Ramos (cell line): ENCODE results near the gene ALDH3B1.

ENCODE experiments used
- in situ Hi-C: fragments of 300-500 bp; cut with MboI; formaldehyde crosslinking; loops from one replicate; pipeline ENCODE4 v1.14.3; 2022; ENCODE audit warnings: low sequenced_read_pairs; ENCODE audit not compliant: unreplicated experiment

Gene ALDH3B1

DNA sequence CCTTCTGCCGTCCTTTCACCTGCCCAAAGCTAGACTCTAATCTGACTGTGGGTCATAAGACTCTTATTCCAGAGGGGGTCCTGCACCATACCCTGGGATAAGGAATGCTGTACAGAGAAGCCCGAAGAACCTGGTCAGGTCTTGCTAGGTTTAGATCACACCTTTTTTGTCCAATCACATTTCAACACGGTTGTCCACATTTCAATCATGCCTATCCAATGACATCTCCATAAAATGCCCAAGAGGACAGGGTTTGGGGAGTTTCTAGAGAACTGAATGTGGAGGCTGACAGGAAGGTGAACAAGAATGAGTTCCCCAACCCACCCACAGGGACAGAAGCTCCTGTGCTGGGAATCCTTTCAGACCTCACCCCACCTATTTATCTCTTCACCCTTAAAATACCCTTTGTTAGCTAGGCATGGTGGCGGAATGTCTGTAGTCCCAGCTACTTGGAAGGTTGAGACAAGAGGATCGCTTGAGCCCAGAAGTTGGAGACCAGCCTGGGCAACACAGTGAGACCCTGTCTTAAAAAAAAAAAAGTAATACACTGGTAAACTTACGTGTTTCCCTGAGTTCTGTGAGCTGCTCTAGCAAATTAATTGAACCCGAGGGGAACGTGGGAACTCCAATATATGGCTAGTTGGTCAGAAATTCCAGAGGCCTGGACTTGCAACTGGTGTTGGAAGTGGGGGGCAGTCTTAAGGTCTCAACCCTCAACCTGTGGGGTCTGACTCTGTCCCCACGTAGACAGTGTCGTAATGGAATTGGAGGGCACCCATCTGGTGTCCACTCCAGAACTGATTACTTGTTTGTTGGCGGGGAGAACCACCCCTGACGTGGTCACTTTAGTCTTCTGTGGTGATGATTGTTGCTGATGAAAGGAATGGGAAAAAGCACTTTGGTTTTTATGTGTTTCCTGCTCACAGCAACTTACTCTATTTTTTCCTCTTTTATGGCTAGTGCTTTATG lies 46.5 kb downstream of the ALDH3B1 start:
- in situ Hi-C loops: no loop called here

DNA sequence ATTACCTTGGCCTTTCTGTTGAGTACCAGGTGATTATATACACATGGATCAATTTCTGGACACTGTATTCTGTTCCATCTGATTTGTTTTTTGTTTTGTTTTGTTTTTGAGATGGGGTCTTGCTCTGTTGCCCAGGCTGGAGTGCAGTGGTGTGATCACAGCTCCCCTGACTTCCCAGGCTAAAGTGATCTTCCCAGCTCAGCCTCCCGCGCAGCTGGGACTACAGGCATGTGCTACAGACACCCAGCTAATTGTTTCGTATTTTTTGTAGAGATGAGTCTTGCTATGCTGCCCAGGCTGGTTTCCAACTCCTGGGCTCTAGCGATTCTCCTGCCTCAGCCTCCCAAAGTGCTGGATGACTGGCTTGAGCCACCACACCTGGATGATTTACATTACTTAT lies 47.7 kb downstream of the ALDH3B1 start:
- in situ Hi-C loops: no loop called here

DNA sequence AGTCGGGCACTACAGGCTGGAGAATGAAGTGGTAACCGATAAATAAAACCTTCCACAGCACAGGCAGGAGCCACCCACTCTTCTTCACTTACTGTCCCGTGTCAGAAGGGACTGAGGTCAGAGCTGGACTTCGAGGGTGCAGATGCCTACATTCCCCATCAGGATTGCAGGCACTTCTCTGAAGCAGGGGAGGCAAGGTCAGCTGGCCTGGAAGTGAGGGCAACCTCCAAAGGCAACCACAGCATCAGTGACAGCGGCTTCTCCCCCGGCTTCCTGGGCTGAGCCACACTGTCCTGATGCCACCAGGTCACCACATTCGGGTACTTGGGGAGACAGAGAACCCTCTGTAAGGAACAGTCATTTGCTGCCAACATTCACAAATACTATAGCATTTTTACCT lies 51.4 kb downstream of the ALDH3B1 start:
- in situ Hi-C loops: no loop called here

DNA sequence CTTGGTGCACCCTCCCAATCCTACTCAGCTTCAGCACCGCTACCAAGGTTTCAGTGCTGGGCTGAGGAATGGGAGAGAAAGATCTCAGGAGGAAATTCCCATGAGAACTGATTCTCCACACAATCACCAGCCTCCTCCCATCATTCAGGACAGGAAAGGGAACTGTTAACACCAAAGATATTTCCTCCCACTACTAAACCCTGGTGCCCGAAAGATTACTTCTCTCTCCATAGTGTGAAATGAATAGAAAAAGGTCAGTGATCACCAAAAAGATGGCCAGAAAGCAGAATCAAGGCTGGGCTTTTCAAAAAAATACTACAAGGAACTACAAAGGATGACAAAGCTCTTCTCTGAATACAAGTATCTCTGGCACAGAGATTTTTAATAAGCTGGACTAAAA lies 54.8 kb downstream of the ALDH3B1 start:
- in situ Hi-C loops: no loop called here

DNA sequence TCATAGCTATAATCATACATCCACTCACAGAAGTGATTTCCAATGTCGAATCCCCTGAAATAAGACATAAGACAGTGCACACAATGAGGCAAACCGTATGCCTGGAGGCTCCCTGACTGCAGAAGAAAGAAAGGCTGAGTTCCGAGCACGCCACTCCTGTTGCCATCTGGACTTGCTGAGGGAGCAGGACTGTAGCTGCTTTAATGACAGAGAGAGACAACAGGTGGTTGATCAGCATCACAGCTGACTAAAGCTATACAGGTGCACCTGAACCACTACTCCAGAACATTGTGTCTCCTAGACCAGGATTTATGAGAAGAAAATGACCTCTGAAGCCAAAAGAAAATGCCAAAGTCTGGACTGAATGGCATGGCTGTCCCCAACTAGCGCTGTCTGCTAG lies 55.7 kb downstream of the ALDH3B1 start:
- in situ Hi-C loops: no loop called here

DNA sequence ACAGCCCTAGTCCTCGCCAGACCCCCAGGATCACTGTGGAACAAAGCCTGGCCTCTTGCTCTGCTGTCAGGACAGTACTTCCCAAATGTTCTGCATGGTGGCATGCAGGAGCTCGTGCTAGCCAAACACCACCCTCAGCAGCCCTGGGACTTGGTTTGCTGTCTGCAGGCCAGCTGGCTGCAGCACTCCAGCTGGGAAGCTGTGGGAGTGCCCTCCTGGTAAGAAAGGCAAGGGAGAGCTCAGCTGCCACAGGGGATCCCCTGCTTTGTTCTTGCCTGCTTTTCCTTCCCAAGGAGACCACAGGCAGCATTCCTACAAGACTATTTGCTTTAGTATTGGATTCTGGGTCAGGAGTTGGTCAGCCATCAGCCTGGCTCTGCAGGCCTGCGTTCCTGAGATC lies 56.6 kb downstream of the ALDH3B1 start:
- in situ Hi-C loops: no loop called here

DNA sequence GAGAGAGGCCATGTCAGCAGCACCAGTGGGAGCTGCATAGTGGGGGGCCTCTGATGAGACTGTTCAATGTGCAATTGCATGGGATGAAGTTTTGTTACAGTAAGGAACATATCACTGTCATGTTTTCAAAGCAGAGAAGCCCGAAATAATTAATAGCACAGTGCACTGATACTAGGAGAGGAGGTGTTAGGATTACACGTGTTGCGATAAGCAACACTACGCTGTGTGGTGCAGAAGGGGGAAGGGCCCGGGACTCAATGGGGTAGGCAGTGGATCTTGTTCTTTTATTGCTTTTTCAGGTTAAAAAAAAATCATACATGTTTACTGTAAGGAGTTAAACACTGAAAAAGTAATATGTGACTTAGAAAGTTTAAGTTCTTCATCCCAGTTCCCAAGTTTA lies 57.9 kb downstream of the ALDH3B1 start:
- in situ Hi-C loops: no loop called here

DNA sequence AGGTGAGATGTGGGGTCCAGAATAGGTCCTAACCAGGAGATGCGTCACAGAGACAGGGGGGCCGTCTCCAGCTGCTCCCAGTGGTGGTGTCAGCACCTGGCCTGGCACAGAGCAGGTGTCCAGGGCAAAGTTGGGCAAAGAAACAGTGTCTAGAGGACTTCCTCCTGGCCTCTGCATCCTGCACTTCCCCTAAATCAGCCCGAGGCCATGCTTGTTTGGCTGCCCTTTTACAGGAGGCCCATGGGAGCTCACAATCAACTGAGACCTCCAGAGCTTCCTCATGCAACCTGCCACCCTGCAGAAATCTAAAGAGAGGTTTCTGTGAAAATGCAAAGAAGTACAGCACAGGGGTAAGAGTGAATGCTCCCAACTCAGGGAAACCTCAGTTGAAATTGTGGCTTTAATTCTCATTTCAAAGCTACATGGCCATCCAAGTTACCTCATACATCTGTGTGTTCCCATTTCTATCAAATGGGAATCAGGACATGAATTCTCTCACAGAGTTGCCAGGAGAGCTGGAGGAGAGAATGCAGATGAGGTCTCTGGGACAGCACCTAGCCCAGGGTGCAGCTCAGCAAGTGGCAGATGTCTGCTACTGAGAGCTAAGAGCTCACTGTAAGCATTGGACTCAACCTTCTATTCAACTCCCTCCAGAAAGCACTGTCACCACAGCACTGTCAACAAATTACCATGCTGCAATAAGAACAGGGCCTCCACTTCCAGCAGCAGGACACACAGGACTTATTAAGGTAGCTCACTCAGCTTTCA lies 61.3 kb downstream of the ALDH3B1 start:
- in situ Hi-C loops: no loop called here

DNA sequence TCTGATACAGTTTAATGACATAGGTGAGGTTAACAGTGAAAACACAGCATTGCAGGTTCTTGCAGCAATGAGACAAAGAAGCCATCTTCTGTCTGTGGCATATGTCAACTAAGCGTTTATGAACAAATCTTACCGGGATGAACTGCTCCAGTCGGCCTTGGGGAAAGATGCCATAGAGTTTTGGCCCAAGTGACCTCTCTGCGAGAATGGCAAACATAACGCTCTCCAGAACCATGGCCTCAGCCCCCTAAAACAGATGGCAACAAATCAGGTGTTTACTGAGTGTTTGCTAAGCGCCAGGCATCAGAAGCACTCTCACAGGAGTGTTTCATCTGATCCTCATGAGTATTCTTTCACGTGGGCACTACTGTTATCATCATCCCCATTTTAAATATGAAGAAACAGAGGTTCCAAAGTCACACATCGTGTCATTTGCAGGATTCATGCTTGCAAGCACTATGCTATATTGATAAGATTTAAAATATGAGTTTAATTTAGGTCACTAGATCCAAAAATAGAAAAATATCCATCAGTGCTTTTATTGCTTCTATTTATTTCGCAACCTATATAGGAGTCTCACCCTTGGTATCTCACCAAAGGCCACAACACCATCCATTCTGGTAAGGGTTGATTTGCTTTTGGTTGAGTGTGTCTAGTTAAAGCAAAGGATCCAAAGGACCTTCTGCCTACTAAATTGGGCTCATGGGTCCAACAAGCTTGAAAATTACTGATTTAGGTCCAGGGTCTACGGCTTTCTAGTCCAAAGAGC lies 64.6 kb downstream of the ALDH3B1 start:
- in situ Hi-C loops: no loop called here

DNA sequence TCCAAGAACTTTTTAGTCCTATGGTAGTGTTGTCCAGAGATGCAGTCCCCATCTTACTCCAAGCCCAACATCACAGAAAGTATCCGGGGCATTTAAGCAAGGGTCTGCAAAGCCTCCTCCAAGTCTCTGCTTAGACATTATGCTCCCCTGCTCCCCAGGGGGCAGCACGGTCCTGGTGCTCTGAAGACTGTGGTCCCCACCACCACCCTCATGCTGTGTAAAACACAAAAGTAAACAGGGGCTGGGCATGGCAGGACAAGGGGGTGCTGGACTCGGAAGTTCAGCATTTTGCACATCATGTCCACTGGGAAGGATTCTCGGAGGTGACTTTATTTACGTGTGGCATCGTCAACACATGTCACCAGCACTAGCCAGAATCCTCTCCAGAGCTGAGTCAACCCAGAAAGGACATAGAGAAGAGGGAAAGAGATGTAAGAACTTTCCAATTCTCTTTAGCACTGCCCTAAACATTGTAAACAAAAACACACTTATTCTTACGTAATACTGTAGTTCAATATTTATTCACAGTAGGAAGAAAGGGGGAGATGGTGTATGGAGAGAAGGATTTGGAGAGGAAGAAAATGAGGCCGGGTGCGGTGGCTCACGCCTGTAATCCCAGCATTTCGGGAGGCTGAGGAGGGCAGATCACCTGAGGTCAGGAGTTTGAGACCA lies 66.4 kb downstream of the ALDH3B1 start:
- in situ Hi-C loops: no loop called here

DNA sequence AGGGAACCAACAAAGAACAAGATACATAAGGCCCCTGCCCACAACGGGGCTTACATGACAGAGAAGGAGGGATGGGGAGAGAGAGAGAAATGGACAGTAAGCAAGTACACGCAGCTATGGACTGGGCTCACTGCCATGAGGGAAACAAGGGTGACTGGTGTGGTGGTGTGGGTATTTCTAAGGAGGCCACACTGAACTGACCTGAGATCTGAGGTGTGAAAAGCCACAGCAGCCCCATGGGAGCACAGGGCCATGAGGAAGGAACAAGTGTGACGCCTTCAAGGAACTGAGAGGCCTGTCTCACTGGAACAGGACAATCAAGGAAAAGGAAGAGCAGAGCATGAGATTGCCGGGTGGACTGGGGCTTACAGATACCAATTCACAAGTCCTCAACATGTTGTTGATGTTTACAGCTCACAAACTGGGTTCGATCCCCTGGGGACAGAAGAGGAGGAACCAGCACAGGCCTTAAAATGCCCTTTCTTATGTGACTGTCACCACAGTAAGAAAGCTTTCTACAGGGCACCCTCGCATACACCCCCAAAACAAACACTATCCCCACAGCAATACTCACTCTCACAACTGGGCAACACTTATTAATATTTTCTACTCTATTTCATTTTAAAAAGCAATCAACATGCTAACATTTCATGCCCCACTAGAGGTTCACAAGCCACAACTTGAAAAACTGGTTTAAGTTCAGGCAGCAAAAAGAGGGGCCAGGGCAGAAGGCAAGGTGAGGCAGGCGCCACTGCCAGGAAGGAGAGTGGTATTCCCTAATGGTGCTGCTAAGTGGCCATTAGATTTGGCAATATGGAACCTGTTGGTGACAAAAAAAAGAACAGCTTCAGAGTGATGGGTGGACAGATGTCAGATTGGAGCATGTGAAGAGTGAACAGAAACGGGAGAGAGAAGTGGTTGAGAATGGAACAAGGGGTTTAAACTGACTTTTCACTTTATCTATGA lies 67.8 kb downstream of the ALDH3B1 start:
- in situ Hi-C loops: no loop called here
